GM12874 (cell line): ENCODE data around the gene ZNF48.

ENCODE experiments used
- TF ChIP-seq, protein P1 (sequence below): IDR thresholded peaks from 2 replicates; pipeline ENCODE4 v1.5.1; 2011; ENCODE audit warnings: low read depth, mild to moderate bottlenecking, control low read depth, low read length, moderate library complexity; ENCODE audit not compliant: insufficient read depth

ZNF48 gene

DNA sequence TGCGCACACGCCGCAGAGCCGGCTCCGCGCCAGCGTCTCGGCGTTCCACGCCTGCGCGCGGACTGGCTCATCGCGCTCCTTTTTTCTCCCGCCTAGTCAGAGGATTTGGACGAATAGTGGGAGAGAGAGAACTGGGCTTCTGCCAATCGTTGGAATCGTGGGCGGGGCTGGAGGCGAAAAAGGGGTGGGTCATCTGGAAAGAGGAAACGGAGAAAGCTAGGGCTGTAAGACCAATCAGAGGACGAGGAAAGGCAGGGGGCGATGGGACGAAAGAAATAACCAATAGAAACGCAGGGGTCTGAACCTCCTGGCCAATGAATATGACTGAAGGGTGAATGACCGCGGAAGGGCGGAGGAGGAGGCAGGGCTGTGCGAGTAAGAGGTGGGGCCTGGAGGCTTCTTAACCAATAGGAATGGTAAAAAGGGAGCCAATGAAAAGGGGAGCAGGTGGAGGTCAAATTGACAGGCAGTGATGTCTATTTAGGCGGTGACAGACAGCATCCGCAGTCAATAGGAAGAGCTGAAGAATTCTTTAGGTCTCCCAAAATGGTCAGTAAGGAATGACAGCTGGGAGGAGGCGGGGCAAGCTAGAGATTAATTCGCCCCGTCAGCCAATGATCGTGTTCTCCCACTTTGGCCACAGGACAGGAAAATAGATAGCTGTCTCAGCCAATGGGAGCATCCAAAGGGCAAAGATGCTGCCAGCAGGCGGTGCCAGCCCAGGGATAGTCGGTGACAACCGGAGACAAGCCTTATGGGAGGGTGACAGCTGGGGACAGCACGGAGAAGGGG lies 24.6 kb upstream of the ZNF48 start, which contains the start of gene TBC1D10B:
Gene TBC1D10B, minus strand, starts transcription at position 39 of the 792 bp plus-strand sequence. CDS start 311 bp downstream, outside the sequence.
- TF ChIP-seq, protein P1, sequence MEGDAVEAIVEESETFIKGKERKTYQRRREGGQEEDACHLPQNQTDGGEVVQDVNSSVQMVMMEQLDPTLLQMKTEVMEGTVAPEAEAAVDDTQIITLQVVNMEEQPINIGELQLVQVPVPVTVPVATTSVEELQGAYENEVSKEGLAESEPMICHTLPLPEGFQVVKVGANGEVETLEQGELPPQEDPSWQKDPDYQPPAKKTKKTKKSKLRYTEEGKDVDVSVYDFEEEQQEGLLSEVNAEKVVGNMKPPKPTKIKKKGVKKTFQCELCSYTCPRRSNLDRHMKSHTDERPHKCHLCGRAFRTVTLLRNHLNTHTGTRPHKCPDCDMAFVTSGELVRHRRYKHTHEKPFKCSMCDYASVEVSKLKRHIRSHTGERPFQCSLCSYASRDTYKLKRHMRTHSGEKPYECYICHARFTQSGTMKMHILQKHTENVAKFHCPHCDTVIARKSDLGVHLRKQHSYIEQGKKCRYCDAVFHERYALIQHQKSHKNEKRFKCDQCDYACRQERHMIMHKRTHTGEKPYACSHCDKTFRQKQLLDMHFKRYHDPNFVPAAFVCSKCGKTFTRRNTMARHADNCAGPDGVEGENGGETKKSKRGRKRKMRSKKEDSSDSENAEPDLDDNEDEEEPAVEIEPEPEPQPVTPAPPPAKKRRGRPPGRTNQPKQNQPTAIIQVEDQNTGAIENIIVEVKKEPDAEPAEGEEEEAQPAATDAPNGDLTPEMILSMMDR, result no peak

DNA sequence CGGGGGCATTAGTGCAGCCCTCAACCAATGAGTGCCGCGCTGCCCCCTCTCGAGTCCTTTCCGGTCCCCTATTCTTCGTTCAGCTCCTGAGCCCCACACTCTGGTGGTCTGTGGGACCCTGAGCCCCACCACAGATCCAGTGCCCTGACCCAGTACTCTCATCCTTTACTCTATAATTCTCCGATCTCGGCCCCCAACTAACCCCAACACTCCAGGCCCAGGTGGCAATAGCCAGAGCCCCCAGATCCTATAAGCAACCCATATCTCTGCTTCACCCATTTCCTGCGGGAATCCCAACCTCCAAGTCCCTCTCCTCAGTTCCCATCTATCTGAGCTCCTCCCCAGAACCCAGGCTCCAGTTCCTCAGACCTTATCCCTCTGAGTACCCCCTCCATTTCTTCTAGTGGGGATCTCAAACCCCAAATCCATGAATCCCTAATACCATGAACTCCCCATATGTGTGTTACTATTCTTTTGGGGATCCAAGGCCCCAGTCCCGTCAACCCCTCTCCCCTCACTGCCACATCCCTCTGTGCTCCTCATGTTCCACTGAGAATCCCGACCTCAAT lies 23.9 kb upstream of the ZNF48 start:
- TF ChIP-seq, protein P1, result no peak

DNA sequence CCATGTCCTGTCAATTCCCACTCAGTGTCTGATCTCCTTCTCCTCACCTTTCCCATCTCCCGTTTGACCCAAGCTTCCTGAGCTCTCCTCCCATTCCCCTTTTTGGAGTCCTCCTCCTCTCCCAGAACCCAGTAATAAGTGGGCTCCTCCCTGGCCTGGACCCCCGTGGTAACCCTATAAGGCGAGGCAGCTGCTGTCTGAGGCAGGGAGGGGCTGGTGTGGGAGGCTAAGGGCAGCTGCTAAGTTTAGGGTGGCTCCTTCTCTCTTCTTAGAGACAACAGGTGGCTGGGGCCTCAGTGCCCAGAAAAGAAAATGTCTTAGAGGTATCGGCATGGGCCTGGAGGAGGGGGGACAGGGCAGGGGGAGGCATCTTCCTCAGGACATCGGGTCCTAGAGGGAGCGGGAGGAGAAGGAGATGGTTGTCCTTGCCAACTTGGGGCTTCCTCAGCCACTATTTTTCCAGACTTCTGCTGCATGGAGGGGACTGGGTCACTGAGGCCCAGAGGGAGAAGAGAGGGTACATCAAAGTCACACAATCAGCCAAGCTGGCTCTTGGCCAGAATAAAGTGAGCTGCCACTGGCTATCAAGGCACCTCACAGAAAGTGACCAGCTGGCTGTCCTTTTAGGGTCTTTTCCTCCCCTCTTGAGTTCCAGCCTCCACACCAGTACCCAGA lies 23.0 kb upstream of the ZNF48 start:
- TF ChIP-seq, protein P1, result no peak

DNA sequence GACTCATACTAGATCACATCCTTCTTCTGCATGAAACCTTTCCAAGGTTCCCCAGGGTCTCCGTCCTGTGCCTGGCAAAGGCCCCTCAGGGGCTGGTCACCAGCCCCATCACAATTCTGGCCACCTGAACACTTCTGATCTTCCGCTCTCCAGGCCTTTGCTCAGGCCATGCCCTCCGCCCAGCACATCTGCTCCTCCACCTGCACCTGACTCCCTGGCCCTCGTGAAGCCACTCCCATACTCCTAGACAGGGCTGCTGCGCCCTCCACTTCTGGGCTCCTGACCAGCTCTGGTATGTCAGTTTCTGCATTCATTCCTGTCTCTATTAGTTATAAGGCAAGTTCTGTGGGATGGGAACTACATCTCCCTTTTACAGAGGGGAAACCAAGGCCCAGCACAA lies 22.5 kb upstream of the ZNF48 start:
- TF ChIP-seq, protein P1, result no peak

DNA sequence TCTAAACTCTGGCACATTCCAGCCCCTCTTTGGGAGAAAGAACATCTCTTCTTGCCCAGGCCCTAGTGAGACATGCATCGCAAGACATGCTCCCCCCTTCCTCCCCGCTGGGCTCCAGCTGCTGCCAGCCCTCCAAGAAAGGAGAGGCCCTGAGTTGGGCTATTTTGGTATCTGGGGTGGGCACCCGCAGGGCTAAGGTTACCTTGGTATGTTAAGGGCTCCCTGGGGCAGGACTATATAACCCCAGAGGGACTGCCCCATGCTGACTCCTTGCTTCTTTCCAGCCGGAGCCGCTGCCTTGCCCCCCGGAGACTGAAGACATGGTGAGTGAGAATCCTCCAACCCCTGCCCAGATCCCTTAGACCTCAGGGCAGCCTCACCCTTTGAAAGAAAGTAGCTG lies 20.7 kb upstream of the ZNF48 start, which contains the start of gene MYL11:
Gene MYL11, plus strand, starts transcription at position 265 of the 400 bp plus-strand sequence. Its CDS starts 56 bp downstream, at position 321.
- TF ChIP-seq, protein P1, result no peak

DNA sequence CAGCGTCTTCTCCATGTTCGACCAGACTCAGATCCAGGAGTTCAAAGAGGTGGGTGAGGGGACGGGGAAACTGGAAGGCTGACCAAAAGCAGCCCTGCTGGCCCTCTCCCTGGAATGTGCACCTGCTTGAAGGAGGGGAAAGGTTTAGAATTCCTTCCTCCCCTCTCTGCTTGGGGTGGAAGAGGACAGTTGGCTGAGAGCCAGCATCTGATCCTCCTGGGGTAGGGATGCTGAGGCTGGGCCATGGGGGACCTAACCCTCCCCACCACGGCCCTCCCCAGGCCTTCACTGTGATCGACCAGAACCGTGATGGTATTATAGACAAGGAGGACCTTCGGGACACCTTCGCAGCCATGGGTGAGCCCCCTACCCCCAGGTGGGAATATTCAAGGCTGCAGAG lies 19.4 kb upstream of the ZNF48 start:
- TF ChIP-seq, protein P1, result no peak

DNA sequence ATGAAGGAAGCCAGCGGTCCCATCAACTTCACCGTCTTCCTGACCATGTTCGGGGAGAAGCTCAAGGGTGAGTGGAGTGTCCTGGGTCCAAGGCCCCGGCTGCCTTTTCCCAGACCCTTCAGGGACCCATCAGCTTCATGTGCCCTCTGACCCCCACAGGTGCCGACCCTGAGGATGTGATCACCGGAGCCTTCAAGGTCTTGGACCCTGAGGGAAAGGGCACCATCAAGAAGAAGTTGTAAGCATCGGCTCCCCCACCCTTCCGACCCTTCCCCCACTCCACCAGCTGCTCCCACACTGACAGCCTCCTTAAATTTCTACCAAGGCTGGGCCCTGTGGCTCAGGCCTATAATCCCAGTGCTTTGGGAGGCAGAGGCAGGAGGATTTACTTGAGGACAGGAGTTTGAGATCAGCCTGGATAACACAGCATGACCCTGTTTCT lies 18.7 kb upstream of the ZNF48 start:
- TF ChIP-seq, protein P1, result no peak
